Measurements from ENCODE around the gene RIC1.

- TF ChIP-seq CTCF (conservative IDR thresholded peaks at IDR 0.05; ENCODE audit: low read depth, low read length) (no peak), SMC3 (IDR thresholded peaks at IDR 0.05; ENCODE audit: low read depth, low read length) (no peak)
Measured at GRCh38 chr9:5592231-5592630, 36.7 kb upstream of the RIC1 start.
